Right lobe of liver (tissue), 6 donors: ENCODE data around the gene TXNDC16. TPM values are rescaled to one million over a fixed set of nuclear protein-coding genes. Genes with fewer than 3 reads are reported as not detected.

Source experiments
- ATAC-seq, 4 donors: fragments of 200-7000 bp; cut with Tn5 transposase; one replicate each; pipeline ENCODE4 v1.9.1; 2020; ENCODE audit warnings: mild to moderate bottlenecking in 4 of 4, moderate library complexity in 4 of 4
- DNase-seq, 3 donors: peaks; one replicate each; pipeline ENCODE4 v3.0.0-alpha.2; 2020
- H3K27ac ChIP-seq, 3 donors: fragments of 200-600 bp; one replicate each; pipeline ENCODE4 v1.8.0; 2022
- H3K27me3 ChIP-seq, 2 donors: fragments of 200-600 bp; one replicate each; pipeline ENCODE4 v1.8.0; 2022
- H3K36me3 ChIP-seq, 4 donors: fragments of 200-600 bp; sonication (generic) in 1 of 4; one replicate each; pipeline versions ENCODE4 v1.5.1 to v1.8.0; 2017 to 2022; ENCODE audit warnings: control low read depth in 1 of 4
- H3K4me1 ChIP-seq, 4 donors: fragments of 200-600 bp; sonication (generic) in 1 of 4; one replicate each; pipeline versions ENCODE4 v1.5.1 to v1.8.0; 2017 to 2022; ENCODE audit warnings: control low read depth in 1 of 4
- H3K4me3 ChIP-seq, 3 donors: fragments of 200-600 bp; one replicate each; pipeline ENCODE4 v1.8.0; 2022
- H3K9me3 ChIP-seq, 4 donors: fragments of 200-600 bp; sonication (generic) in 1 of 4; one replicate each; pipeline versions ENCODE4 v1.5.1 to v1.8.0; 2017 to 2022; ENCODE audit warnings: control low read depth in 1 of 4
- CTCF ChIP-seq, 4 donors: fragments of 200-600 bp in 3 of 4; fragments of 450-650 bp in 1 of 4; IDR thresholded peaks; one replicate each; pipeline versions ENCODE4 v1.5.1 to v1.8.0; 2016 to 2022; ENCODE audit warnings: antibody characterized with exemption in 4 of 4, mild to moderate bottlenecking in 2 of 4
- POLR2A ChIP-seq: fragments of 450-650 bp; IDR thresholded peaks from one replicate; pipeline ENCODE4 v1.6.1; 2017; ENCODE audit warnings: antibody characterized with exemption, mild to moderate bottlenecking
- WGBS: methylation state at CpG from one replicate; pipeline ENCODE4 v1.1.6; 2018; ENCODE audit warnings: low coverage, low lambda C conversion rate; ENCODE audit not compliant: insufficient coverage; ENCODE audit errors: missing lambda C conversion rate; 5-methylcytosine and 5-hydroxymethylcytosine counted together
- intact Hi-C, 2 donors: fragments of 100-400 bp; cut with DNase I; formaldehyde crosslinking; loops; one replicate each; pipeline versions ENCODE4 v1.11.2 to v1.14.1; 2022
- total RNA-seq, 6 experiments: library from RNA; depleted of rRNA in 2 of 6; stranded (reverse); fragments of >200 nt in 2 of 6; fragmentation: NEBNext Ultra II Directional in 3 of 6; extraction: Animal tissue kit (Norgen Biotek cat#: 25700) in 3 of 6; gene quantifications; one replicate each; pipeline versions ENCODE4 v1.1.0 to v1.2.4, GENCODE V29; 2016 to 2023
- donor health status: DM: no; HTN: yes; CAD: no.
- donor health status: DM: no; HTN: no; CAD: no.
- donor health status: DM: no; HTN: no; CAD: no.
- donor health status: DM: no; HTN: yes; CAD: no.
- donor health status: DM: no; HTN: yes; CAD: no.

Gene TXNDC16
- total RNA-seq, 6 experiments from 2014 or later: 2.0 to 5.5 (median 4.1) TPM

GRCh38 chr14:52442602-52443001 is 109.7 kb downstream of the TXNDC16 start:
- ATAC-seq (peak in 1 of 4 donors; percentile 23), DNase-seq (no peak)
- no peak overlapping the region for H3K4me3 ChIP-seq
- no peaks in the 10 kb centered on the region for H3K27me3 ChIP-seq
- H3K4me1 ChIP-seq: no peaks in the 10 kb centered on the region
- no peak overlapping the region for H3K27ac ChIP-seq
- H3K9me3 ChIP-seq: no peaks in the 10 kb centered on the region
- TF ChIP-seq POLR2A (no peak), CTCF (IDR thresholded peaks at IDR 0.05) (no peak)
- WGBS: 85% methylated on average over 1 of the region's 1 CpG
- H3K36me3 ChIP-seq: no peaks in the 10 kb centered on the region
- intact Hi-C loops: no loop called here

DNA sequence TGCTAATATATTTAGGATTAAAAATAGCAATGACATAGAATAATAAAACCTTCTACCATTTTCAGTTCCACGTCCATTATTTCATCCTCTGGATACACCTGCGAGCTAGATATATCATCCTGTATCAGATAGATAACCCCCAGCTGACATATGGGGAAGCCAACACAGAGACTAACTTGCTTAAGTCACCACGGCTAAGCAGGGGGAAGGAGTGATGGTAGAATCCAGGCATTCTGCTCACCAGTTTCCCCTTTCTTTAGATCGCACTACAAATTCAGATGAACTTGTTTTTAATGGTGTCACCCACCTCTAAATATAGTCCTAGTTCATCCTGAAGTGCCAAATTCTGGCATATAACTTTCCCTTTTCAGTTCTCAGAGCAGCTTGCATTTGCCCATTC is 110.1 kb downstream of the TXNDC16 start:
- TF ChIP-seq POLR2A (no peak), CTCF (IDR thresholded peaks at IDR 0.05) (no peak)
- no peak overlapping the region for H3K4me3 ChIP-seq
- intact Hi-C loops: no loop called here
- H3K4me1 ChIP-seq: no peaks in the 10 kb centered on the region
- H3K36me3 ChIP-seq: no peaks in the 10 kb centered on the region
- 75% methylated on average over 4 of the region's 4 CpGs for WGBS
- no peaks in the 10 kb centered on the region for H3K27me3 ChIP-seq
- ATAC-seq: no peak
- H3K9me3 ChIP-seq: no peaks in the 10 kb centered on the region
- DNase-seq: no peak
- no peak overlapping the region for H3K27ac ChIP-seq

GRCh38 chr14:52439476-52439875 is 112.8 kb downstream of the TXNDC16 start:
- 91% methylated on average over 4 of the region's 4 CpGs for WGBS
- intact Hi-C loops: no loop called here

DNA sequence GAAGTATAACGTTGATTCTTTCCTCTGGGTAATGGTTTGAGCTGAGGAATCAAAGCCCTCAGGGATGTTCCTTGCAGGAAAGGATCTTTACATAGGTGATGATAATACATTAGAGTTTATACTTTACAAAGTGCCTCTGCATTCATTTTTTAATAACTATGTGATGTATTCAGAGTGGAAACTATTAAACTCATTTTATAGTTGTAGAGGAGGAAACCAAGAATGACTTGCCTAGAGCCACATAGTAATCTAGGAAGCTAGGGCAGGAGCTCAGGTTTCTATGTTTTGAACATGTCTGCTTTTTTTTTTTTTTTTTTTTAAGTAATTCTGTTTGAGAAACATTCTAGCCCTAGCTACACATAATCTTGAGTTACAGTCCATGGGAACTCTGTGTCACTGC is 117.3 kb downstream of the TXNDC16 start:
- H3K9me3 ChIP-seq: no peaks in the 10 kb centered on the region
- H3K27me3 ChIP-seq: no peaks in the 10 kb centered on the region
- WGBS: 88% methylated on average over 1 of the region's 1 CpG
- intact Hi-C loops: no loop called here
- DNase-seq (no peak), ATAC-seq (no peak)
- H3K4me1 ChIP-seq: no peaks in the 10 kb centered on the region
- no peak overlapping the region for H3K4me3 ChIP-seq
- H3K36me3 ChIP-seq: peaks cover 0 to 2% (median 0%) of the 10 kb centered on the region in 4 donors
- H3K27ac ChIP-seq: no peak overlapping the region
- TF ChIP-seq CTCF (IDR thresholded peaks at IDR 0.05) (no peak), POLR2A (no peak)

More at GRCh38 chr14:52439476-52439875, 112.8 kb downstream of the TXNDC16 start:
- ATAC-seq: no peak
- TF ChIP-seq CTCF (IDR thresholded peaks at IDR 0.05) (no peak), POLR2A (no peak)
- Histone ChIP-seq H3K4me3 (no peak overlapping the region), H3K27me3 (no peaks in the 10 kb centered on the region), H3K36me3 (no peaks in the 10 kb centered on the region), H3K4me1 (no peaks in the 10 kb centered on the region), H3K9me3 (no peaks in the 10 kb centered on the region), H3K27ac (no peak overlapping the region)
- no peak for DNase-seq

GRCh38 chr14:52430474-52430873 is 121.8 kb downstream of the TXNDC16 start:
- ATAC-seq (no peak), DNase-seq (no peak)
- H3K4me1 ChIP-seq: no peaks in the 10 kb centered on the region
- no peaks in the 10 kb centered on the region for H3K27me3 ChIP-seq
- peaks cover 0 to 2% (median 0%) of the 10 kb centered on the region in 4 donors for H3K36me3 ChIP-seq
- no peaks in the 10 kb centered on the region for H3K9me3 ChIP-seq
- intact Hi-C loops: no loop called here
- H3K4me3 ChIP-seq: no peak overlapping the region
- WGBS: 94% methylated on average over 2 of the region's 2 CpGs
- H3K27ac ChIP-seq: no peak overlapping the region
- TF ChIP-seq CTCF (IDR thresholded peaks at IDR 0.05) (no peak), POLR2A (no peak)
